SK-N-SH treated with all-trans-retinoic acid at 6 μM for 48 hours (cell line): ENCODE measurements around the gene PSME3.

Source experiments
- ARNTL ChIP-seq: fragments of 450-650 bp; formaldehyde crosslinking; IDR thresholded peaks from 2 replicates; pipeline ENCODE4 v1.5.0; 2020; ENCODE audit warnings: low read depth, mild to moderate bottlenecking, moderate library complexity, borderline replicate concordance
- CREB5 ChIP-seq: fragments of 250-450 bp; sonication (Bioruptor Pico); IDR thresholded peaks from 2 replicates; pipeline ENCODE4 v1.5.1; 2020; ENCODE audit warnings: low read depth, mild to moderate bottlenecking, moderate library complexity
- CSDC2 ChIP-seq: fragments of 250-450 bp; sonication (Bioruptor Pico); IDR thresholded peaks from 2 replicates; pipeline ENCODE4 v1.5.0; 2020; ENCODE audit warnings: mild to moderate bottlenecking, moderate library complexity
- ESRRG ChIP-seq: fragments of 250-450 bp; sonication (Bioruptor Pico); IDR thresholded peaks from 2 replicates; pipeline ENCODE4 v1.6.1; 2021; ENCODE audit warnings: mild to moderate bottlenecking
- GLIS3 ChIP-seq: fragments of 250-450 bp; sonication (Bioruptor Pico); IDR thresholded peaks from 2 replicates; pipeline ENCODE4 v1.5.0; 2020; ENCODE audit warnings: mild to moderate bottlenecking, moderate library complexity
- OSR1 ChIP-seq: fragments of 250-450 bp; sonication (Bioruptor Pico); IDR thresholded peaks from 2 replicates; pipeline ENCODE4 v1.8.0; 2022; ENCODE audit warnings: moderate library complexity, mild to moderate bottlenecking, inconsistent platforms
- PPARA ChIP-seq: fragments of 250-450 bp; sonication (Bioruptor Pico); IDR thresholded peaks from 2 replicates; pipeline ENCODE4 v1.5.0; 2020; ENCODE audit warnings: mild to moderate bottlenecking, borderline replicate concordance
- SNAI2 ChIP-seq: fragments of 250-450 bp; sonication (Bioruptor Pico); IDR thresholded peaks from 2 replicates; pipeline ENCODE4 v1.5.0; 2020; ENCODE audit warnings: mild to moderate bottlenecking, moderate library complexity
- ZFP3 ChIP-seq: fragments of 250-450 bp; sonication (Bioruptor Pico); IDR thresholded peaks from 2 replicates; pipeline ENCODE4 v1.5.0; 2020; ENCODE audit warnings: mild to moderate bottlenecking, moderate library complexity

GRCh38 chr17:42843358-42843934, 10.2 kb downstream of the PSME3 start:
- no peak for TF ChIP-seq SNAI2 (CRISPR knock-in tag)
- no peak for TF ChIP-seq PPARA (CRISPR knock-in tag)
- TF ChIP-seq CREB5 (CRISPR knock-in tag): no peak
- TF ChIP-seq ARNTL (CRISPR knock-in tag): no peak
- TF ChIP-seq OSR1 (CRISPR knock-in tag): no peak
- no peak for TF ChIP-seq ZFP3
- no peak for TF ChIP-seq GLIS3 (CRISPR knock-in tag)
- no peak for TF ChIP-seq CSDC2 (CRISPR knock-in tag)
- no peak for TF ChIP-seq ESRRG (CRISPR knock-in tag)
